GM21528 (cell line): ENCODE measurements around the gene R3HDM2.
"Not testable (repeated sequence)": the region's sequence is repeated elsewhere in the genome, so short reads cannot be mapped to it uniquely, and the experiment has no call there.

Source experiments
- ATAC-seq: cut with Tn5 transposase; IDR thresholded peaks from one replicate; pipeline ENCODE4 v1.9.1; 2021; ENCODE audit warnings: mild to moderate bottlenecking, moderate library complexity; ENCODE audit not compliant: unreplicated experiment, low FRiP score

The R3HDM2 gene

GRCh38 chr12:57278465-57279381, 152.1 kb downstream of the R3HDM2 start:
- no peak for ATAC-seq

- ATAC-seq, result no peak
These were observed 153.8 kb downstream of the R3HDM2 start for GRCh38 chr12:57276935-57277563.

GRCh38 chr12:57276233-57276632, 154.6 kb downstream of the R3HDM2 start:
- ATAC-seq, result not testable (repeated sequence)

GRCh38 chr12:57273516-57273915, 157.3 kb downstream of the R3HDM2 start:
- no peak for ATAC-seq

- ATAC-seq, result no peak
These were observed 158.3 kb downstream of the R3HDM2 start for GRCh38 chr12:57272337-57273151.

GRCh38 chr12:57270966-57271470, 159.8 kb downstream of the R3HDM2 start:
- ATAC-seq, result no peak

- ATAC-seq, result no peak
These were observed 162.6 kb downstream of the R3HDM2 start for GRCh38 chr12:57268264-57268663.

GRCh38 chr12:57266681-57267080, 164.2 kb downstream of the R3HDM2 start:
- no peak for ATAC-seq

- no peak for ATAC-seq
These were observed 167.7 kb downstream of the R3HDM2 start for GRCh38 chr12:57263096-57263495.

GRCh38 chr12:57262126-57262822, 168.6 kb downstream of the R3HDM2 start:
- ATAC-seq, result no peak

GRCh38 chr12:57261428-57261865, 169.4 kb downstream of the R3HDM2 start:
- ATAC-seq, result no peak

- ATAC-seq, result no peak
These were observed 170.5 kb downstream of the R3HDM2 start for GRCh38 chr12:57260366-57260765.

GRCh38 chr12:57258977-57259970, 171.6 kb downstream of the R3HDM2 start:
- no peak for ATAC-seq

- ATAC-seq, result no peak
These were observed 174.9 kb downstream of the R3HDM2 start for GRCh38 chr12:57255916-57256315.

GRCh38 chr12:57254506-57255280, 176.2 kb downstream of the R3HDM2 start:
- ATAC-seq, result no peak

- ATAC-seq, result no peak
These were observed 179.9 kb downstream of the R3HDM2 start, which contains the start of gene STAC3 for GRCh38 chr12:57250956-57251355. Gene STAC3 (minus strand): TSS chr12:57251187. CDS start chr12:57249636, 1,551 bp downstream.

GRCh38 chr12:57250541-57250940, 180.3 kb downstream of the R3HDM2 start:
- ATAC-seq, result no peak
